HG03520 (cell line): ENCODE measurements around the gene AKT2.
A peak's percentile ranks its signal among the peaks of the same experiment; 100 is the strongest.

Source experiments
- ATAC-seq: cut with Tn5 transposase; IDR thresholded peaks from one replicate; pipeline ENCODE4 v1.9.1; 2021; ENCODE audit warnings: mild to moderate bottlenecking, moderate library complexity; ENCODE audit not compliant: unreplicated experiment

Gene AKT2

DNA sequence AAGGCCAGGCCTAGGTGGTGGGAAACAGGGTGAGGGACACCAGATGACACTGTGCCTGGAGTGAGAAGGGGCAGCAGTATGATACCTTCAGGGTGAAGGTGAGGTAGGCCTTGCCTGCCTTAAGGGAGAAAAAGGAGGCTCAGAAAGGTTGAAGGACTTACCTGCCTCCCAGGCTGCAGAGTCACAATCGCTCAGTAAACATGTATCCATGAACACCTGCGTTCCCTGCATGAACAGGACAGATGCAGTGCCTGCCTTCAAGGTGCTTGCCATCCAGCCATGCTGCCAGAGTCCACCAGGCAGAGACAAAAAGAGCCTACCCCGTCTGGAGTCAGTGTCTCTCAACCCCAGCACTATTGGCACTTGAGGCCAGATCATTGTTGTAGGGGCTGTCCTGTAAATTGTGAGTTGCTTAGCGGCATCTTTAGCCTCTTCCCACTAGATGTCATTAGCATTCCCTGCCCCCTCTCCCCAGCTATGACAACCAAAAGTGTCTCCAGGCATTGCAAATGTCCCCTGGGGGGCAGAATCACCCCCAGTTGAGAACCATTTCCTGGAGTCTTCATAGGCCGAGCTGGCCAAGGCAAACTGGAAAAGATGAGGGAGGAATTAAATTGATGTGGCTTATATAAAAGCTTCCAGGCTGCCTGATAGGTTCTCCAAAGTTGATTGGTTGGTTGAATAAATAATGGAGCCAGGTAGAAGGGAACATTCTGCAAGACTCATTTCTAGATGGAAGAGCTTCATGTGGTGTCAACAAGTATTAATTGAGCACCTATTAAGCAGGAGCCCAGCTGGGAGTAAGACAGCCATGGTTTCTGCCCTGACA, 92.2 kb downstream of the AKT2 start:
- no peak for ATAC-seq

DNA sequence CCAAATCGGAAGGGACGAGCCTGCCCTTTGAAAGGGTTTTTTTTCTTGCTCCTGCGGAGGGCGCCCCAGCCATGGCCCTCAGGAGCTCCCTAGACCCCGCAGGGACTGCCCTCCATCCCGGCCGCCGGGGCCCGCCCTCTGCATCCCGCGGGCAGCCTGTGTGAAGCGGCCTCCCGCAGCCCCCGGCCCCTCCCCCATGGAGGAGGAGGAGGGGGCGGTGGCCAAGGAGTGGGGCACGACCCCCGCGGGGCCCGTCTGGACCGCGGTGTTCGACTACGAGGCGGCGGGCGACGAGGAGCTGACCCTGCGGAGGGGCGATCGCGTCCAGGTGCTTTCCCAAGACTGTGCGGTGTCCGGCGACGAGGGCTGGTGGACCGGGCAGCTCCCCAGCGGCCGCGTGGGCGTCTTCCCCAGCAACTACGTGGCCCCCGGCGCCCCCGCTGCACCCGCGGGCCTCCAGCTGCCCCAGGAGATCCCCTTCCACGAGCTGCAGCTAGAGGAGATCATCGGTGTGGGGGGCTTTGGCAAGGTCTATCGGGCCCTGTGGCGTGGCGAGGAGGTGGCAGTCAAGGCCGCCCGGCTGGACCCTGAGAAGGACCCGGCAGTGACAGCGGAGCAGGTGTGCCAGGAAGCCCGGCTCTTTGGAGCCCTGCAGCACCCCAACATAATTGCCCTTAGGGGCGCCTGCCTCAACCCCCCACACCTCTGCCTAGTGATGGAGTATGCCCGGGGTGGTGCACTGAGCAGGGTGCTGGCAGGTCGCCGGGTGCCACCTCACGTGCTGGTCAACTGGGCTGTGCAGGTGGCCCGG, 93.1 kb downstream of the AKT2 start:
- peak; percentile 14 for ATAC-seq

DNA sequence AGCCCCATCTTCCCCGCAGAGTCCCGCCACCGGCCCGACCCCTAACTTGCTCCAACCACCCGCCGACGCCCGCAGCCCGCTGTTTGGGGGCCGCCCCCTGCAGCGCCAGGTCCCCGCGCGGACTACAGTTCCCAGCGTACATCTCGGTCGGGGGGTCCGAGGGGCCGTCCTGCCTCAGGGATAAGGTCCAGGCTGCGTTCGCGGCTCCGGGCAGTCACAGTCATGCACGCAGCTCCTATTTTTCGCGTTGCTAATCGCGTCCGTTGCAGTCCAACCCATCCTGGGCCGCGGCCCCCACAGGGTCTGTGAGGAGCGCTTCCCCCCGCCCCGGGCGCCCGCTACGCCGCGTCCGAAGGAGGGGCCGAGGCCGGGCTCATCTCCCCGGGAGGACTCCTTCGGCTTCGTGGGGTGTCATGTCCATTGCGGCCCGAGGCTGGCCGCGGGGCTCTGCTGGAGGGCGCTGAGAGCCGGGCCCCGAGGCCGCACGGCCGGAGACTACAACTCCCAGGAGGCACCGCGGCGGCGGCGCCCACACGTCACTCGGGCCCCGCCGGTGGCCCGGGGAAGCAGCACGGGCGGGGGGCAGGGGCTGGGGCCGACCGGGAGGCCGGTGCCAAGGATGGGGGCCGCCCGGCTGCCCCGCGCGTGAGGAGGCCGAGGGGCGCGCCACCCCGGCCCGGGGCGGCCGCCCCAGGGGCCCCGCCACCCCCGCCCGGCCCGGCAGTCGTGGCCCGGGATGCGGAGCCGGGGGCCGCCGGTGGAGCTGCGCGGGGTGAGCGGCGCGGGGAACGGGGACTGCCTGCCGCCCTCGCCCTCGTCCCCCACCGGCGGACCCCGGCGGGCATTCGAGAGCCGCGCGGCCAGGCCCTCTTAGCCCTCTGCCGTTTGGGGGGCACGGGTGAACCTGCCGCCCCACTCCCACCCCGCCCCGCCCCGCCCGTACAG, 94.0 kb downstream of the AKT2 start, which contains the start of gene MAP3K10:
Gene MAP3K10, plus strand, starts transcription at position 536 of the 945 bp plus-strand sequence. CDS start 606 bp downstream, outside the sequence.
- peak; percentile 67 for ATAC-seq

DNA sequence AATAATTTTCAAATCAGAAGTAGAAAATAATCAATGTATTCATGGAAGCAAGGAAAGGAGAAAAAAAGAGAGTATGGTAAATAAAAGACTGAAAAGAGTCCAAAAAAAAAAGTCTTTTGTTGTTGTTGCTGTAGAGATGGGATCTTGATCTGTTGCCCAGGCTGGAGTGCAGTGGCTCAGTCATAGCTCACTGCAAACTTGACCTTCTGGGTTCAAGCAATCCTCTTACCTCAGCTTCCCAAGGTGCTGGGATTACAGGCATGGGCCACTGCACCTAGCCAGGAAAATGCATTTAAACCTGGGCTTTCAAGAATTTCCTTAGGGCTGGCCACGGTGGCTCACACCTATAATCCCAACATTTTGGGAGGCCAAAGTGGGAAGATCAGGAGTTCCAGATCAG, 100.9 kb downstream of the AKT2 start:
- ATAC-seq, result no peak
